K562 (cell line): ENCODE data around the gene SMIM21. TPM values are rescaled to one million over a fixed set of nuclear protein-coding genes. Genes with fewer than 3 reads are reported as not detected.

Experiments
- ATAC-seq: fragments of 200-7000 bp; cut with Tn5 transposase; 3 replicates; pipeline ENCODE4 v1.9.1; 2020; ENCODE audit warnings: moderate library complexity
- BruUV-seq: library from RNA; stranded (reverse); fragments of 400-500 nt; replicated peaks from 2 replicates; lab custom pipeline; 2021; lab: Mats Ljungman, UMichigan
- CTCF ChIA-PET: fragments of 300-600 bp; formaldehyde crosslinking; extraction: SDS; loops from one replicate; lab custom pipeline; 2021; ENCODE audit warnings: low intra/inter-chr PET ratio; lab: Yijun Ruan, JAX
- POLR2A ChIA-PET: fragments of 300-600, 350-650 bp; sonication (Branson Sonifier 250); formaldehyde crosslinking; extraction: SDS; loops from one replicate; lab custom pipeline; 2021; ENCODE audit warnings: antibody characterized with exemption, inconsistent platforms; lab: Yijun Ruan, JAX
- DNase-seq, 4 experiments: peaks; one replicate each; pipeline versions ENCODE4 v3.0.0 to v3.0.0-alpha.2; 2011 to 2018; ENCODE audit warnings: low spot score in 3 of 4, mixed read lengths in 3 of 4; ENCODE audit errors: extremely low read depth in 1 of 4
- FAIRE-seq: peaks from 2 replicates; lab custom pipeline; 2011; peaks lifted over from hg19 to GRCh38; lab: Jason Lieb, UNC
- H2AFZ ChIP-seq: 2 replicates; pipeline ENCODE4 v1.6.0; 2011; ENCODE audit warnings: low read depth, low read length, control low read depth, inconsistent platforms
- H3K27ac ChIP-seq: fragments of 200-600 bp; 3 replicates; pipeline ENCODE4 v1.8.0; 2011; ENCODE audit warnings: low read depth, mild to moderate bottlenecking, control low read depth, inconsistent platforms, low read length, moderate library complexity, mixed read lengths; ENCODE audit errors: extremely low read depth
- H3K27me3 ChIP-seq, 2 experiments: fragments of 300-600 bp in 1 of 2; 2 replicates in 1 of 2; 3 replicates in 1 of 2; pipeline versions ENCODE4 v1.6.0 to v1.8.0; 2011; ENCODE audit warnings: inconsistent platforms in 2 of 2, low read length in 2 of 2, mild to moderate bottlenecking in 1 of 2, mixed read lengths in 1 of 2, moderate library complexity in 1 of 2; ENCODE audit not compliant: control insufficient read depth in 2 of 2, insufficient read depth in 2 of 2
- H3K36me3 ChIP-seq: fragments of 300-600 bp; 3 replicates; pipeline ENCODE4 v1.8.0; 2011; ENCODE audit warnings: mild to moderate bottlenecking, low read length, inconsistent platforms; ENCODE audit not compliant: control insufficient read depth, insufficient read depth
- H3K4me1 ChIP-seq, 2 experiments: fragments of 200-600 bp in 1 of 2; replicated peaks in 1 of 2; 2 replicates in 1 of 2; 3 replicates in 1 of 2; pipeline versions ENCODE4 v1.5.1 to v1.8.0; 2011; ENCODE audit warnings: inconsistent platforms in 2 of 2, low read length in 2 of 2, mild to moderate bottlenecking in 1 of 2, mixed read lengths in 1 of 2, moderate library complexity in 1 of 2; ENCODE audit not compliant: control insufficient read depth in 2 of 2, insufficient read depth in 2 of 2
- H3K4me2 ChIP-seq: 2 replicates; pipeline ENCODE4 v1.6.1; 2011; ENCODE audit warnings: low read length, control low read depth, inconsistent platforms, mixed read lengths; ENCODE audit not compliant: insufficient read depth
- H3K4me3 ChIP-seq: fragments of 200-600 bp; sonication (generic), shearing (Covaris generic); 2 replicates; pipeline ENCODE4 v1.5.1; 2016; ENCODE audit warnings: control low read depth, inconsistent platforms
- H3K79me2 ChIP-seq: fragments of 200-600 bp; 3 replicates; pipeline ENCODE4 v1.8.0; 2011; ENCODE audit warnings: low read length, inconsistent platforms; ENCODE audit not compliant: control insufficient read depth, insufficient read depth
- H3K9ac ChIP-seq, 2 experiments: 2 replicates each; pipeline versions ENCODE4 v1.6.0 to v1.6.1; 2011; ENCODE audit warnings: low read depth in 2 of 2, low read length in 2 of 2, control low read depth in 1 of 2, inconsistent platforms in 1 of 2, mild to moderate bottlenecking in 1 of 2, mixed read lengths in 1 of 2; ENCODE audit not compliant: insufficient read depth in 1 of 2
- H3K9me1 ChIP-seq: one replicate; pipeline ENCODE4 v1.6.0; 2011; ENCODE audit warnings: inconsistent platforms, mild to moderate bottlenecking, low read length, moderate library complexity; ENCODE audit not compliant: control insufficient read depth, insufficient read depth
- H3K9me3 ChIP-seq: replicated peaks from 2 replicates; pipeline ENCODE4 v1.5.1; 2011; ENCODE audit warnings: low read depth, low read length, inconsistent platforms; ENCODE audit not compliant: control insufficient read depth, insufficient read depth
- H4K20me1 ChIP-seq: replicated peaks from 2 replicates; pipeline ENCODE4 v1.6.1; 2011; ENCODE audit warnings: low read length, inconsistent platforms, mixed read lengths; ENCODE audit not compliant: control insufficient read depth, insufficient read depth
- ASH1L ChIP-seq: fragments of 450-650 bp; IDR thresholded peaks from 2 replicates; pipeline ENCODE4 v1.6.1; 2018; ENCODE audit warnings: borderline replicate concordance, mild to moderate bottlenecking, low read depth; ENCODE audit not compliant: partially characterized antibody
- GTF3C2 ChIP-seq: IDR thresholded peaks from 3 replicates; pipeline ENCODE4 v1.6.1; 2011; ENCODE audit warnings: borderline replicate concordance, mild to moderate bottlenecking, moderate library complexity; ENCODE audit not compliant: insufficient read length; ENCODE audit errors: extremely low read depth
- MTA2 ChIP-seq: fragments of 450-650 bp; IDR thresholded peaks from 2 replicates; pipeline ENCODE4 v1.6.1; 2016; ENCODE audit warnings: low read depth
- SMARCA5 ChIP-seq: fragments of 450-650 bp; IDR thresholded peaks from 2 replicates; pipeline ENCODE4 v1.6.1; 2016
- XRCC4 ChIP-seq: IDR thresholded peaks from one replicate; pipeline ENCODE4 v1.6.1; 2011; ENCODE audit not compliant: insufficient read depth, insufficient read length; ENCODE audit errors: extremely low read depth
- ZBTB1 ChIP-seq: sonication (generic); formaldehyde crosslinking; IDR thresholded peaks from 2 replicates; pipeline ENCODE4 v1.8.1; 2023; ENCODE audit warnings: missing genetic modification reagents, low read depth, mild to moderate bottlenecking, borderline replicate concordance
- ZBTB26 ChIP-seq: fragments of 450-650 bp; formaldehyde crosslinking; IDR thresholded peaks from 2 replicates; pipeline ENCODE4 v1.4.0; 2022; ENCODE audit warnings: missing genetic modification characterization
- ZC3H11A ChIP-seq: IDR thresholded peaks from 2 replicates; pipeline ENCODE4 v1.6.1; 2012; ENCODE audit warnings: low read depth, low read length, improper control_type of control experiment
- WGBS: fragments of 100-300 bp; shearing (Covaris generic); methylation state at CpG from one replicate; pipeline ENCODE4 v1.1.6; 2016; ENCODE audit warnings: low coverage, mixed read lengths; ENCODE audit not compliant: insufficient coverage; ENCODE audit errors: missing lambda C conversion rate; 5-methylcytosine and 5-hydroxymethylcytosine counted together
- in situ Hi-C: fragments of 300-500 bp; cut with MboI; formaldehyde crosslinking; loops from 4 replicates; pipeline ENCODE4 v1.15.0; 2018; ENCODE audit warnings: inconsistent platforms, mixed read lengths
- intact Hi-C: fragments of 100-400 bp; cut with micrococcal nuclease; formaldehyde crosslinking; loops from 2 replicates; pipeline ENCODE4 v1.14.2; 2022
- polyA plus RNA-seq, 8 experiments: library from polyadenylated mRNA; depleted of rRNA in 4 of 8; stranded (reverse) in 5 of 8; unstranded in 3 of 8; fragments of >200 nt; fragmentation: Nextera tagmentation in 2 of 8; fragmentation: Illumina TruSeq in 1 of 8; extraction: Ambion mirVana in 2 of 8; extraction: Trizol in 1 of 8; gene quantifications; 2 replicates each; pipeline versions ENCODE4 v1.2.1 to v1.2.3, GENCODE V29; 2011 to 2014; ENCODE audit warnings: inconsistent platforms in 1 of 8, missing spikeins in 1 of 8
- total RNA-seq, 7 experiments: library from RNA; depleted of rRNA in 6 of 7; stranded (reverse); fragments of >200 nt in 6 of 7; fragmentation: Illumina TruSeq in 2 of 7; extraction: Trizol in 2 of 7; gene quantifications; 2 replicates each; pipeline versions ENCODE4 v1.2.1 to v1.2.3, GENCODE V29; 2011 to 2021; ENCODE audit warnings: low replicate concordance in 1 of 7

The SMIM21 gene
- total and polyA plus RNA-seq, 9 of the 15 experiments (the other 6 are each of a cell fraction or from before 2014, with no cell fraction given): not detected

- no peak for TF ChIP-seq ZBTB26 (CRISPR knock-in tag)
- no peak for TF ChIP-seq ZC3H11A
- no peak for TF ChIP-seq ZBTB1
- TF ChIP-seq GTF3C2: no peak
- TF ChIP-seq ASH1L: no peak
- TF ChIP-seq XRCC4: no peak
These were observed 27.1 kb downstream of the SMIM21 start (continued) for GRCh38 chr18:75400366-75400765.

- POLR2A ChIA-PET: no interaction called here
- intact Hi-C loops: no loop called here
- no peak overlapping the region for H3K4me3 ChIP-seq
- 0% methylated on average over 7 of the region's 7 CpGs for WGBS
- DNase-seq: no peak
- H3K9ac ChIP-seq: no peak overlapping the region
- no peaks in the 10 kb centered on the region for H3K4me1 ChIP-seq
- no peaks in the 10 kb centered on the region for H3K36me3 ChIP-seq
- no peak for ATAC-seq
- no peaks in the 10 kb centered on the region for H3K27me3 ChIP-seq
- no peaks in the 10 kb centered on the region for H4K20me1 ChIP-seq
- no peaks in the 10 kb centered on the region for H3K9me1 ChIP-seq
- H3K79me2 ChIP-seq: no peaks in the 10 kb centered on the region
- no peaks in the 10 kb centered on the region for H3K9me3 ChIP-seq
- no peak for FAIRE-seq
- no peak overlapping the region for H2AFZ ChIP-seq
- CTCF ChIA-PET: no interaction called here
- no TSS peak for BruUV-seq
- no peak overlapping the region for H3K4me2 ChIP-seq
- no peak for TF ChIP-seq SMARCA5
- TF ChIP-seq MTA2: no peak
- TF ChIP-seq, all 486 proteins: peak for 0
- in situ Hi-C loops: no loop called here
- H3K27ac ChIP-seq: no peak overlapping the region
These were observed 32.4 kb downstream of the SMIM21 start for GRCh38 chr18:75395137-75395536.
